ENCODE data around the gene SMYD4. TPM values are rescaled to one million over a fixed set of nuclear protein-coding genes. Genes with fewer than 3 reads are reported as not detected.

SMYD4 gene
- total RNA-seq, 1 experiment from 2014 or later, result 32.1 TPM

DNA sequence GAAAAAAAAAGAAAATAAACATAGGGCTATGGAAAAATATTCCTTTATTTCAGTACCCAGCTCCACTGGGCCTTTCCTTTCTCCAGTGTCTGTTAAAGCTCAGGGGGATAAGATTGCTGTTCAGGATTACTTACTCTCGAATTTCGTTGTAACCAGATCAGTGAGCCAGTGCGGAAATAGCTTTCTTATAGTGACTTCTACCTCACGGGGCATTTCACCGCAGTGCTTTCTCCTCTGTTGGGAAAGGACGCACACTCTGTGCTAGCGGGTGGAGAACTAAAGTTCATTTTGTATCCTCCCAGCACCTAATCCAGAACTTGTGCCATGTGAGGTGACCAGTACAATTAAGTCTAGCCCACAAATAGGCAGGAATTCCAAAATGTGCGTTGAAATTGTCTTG is 38.4 kb upstream of the SMYD4 start:
- no peaks in the 10 kb centered on the region for H3K9me3 Mint-ChIP-seq (ENCODE audit: unreplicated experiment)
- H3K36me3 ChIP-seq (ENCODE audit: control insufficient read depth, insufficient read depth, low read length), result peaks cover 2% of the 10 kb centered on the region; the same call in 1 of the 2 replicates
- H3K4me1 ChIP-seq, result no peaks in the 10 kb centered on the region
- no peaks in the 10 kb centered on the region for H3K27me3 ChIP-seq (replicated peaks; ENCODE audit: control insufficient read depth, insufficient read depth, low read length)
- ChIA-PET CTCF (no interaction called here), POLR2A (no interaction called here)
- no peak overlapping the region for H3K4me3 Mint-ChIP-seq (ENCODE audit: unreplicated experiment)
- no peaks in the 10 kb centered on the region for H3K27me3 Mint-ChIP-seq (ENCODE audit: insufficient read depth, unreplicated experiment)
- BruUV-seq (replicated peaks), result no TSS peak
- TF ChIP-seq CTCF (IDR thresholded peaks at IDR 0.05; ENCODE audit: insufficient read depth in 1 of 2, low read depth in 1 of 2, low read length in 1 of 2, severe bottlenecking in 1 of 2, unreplicated experiment in 1 of 2), result no peak
- no peak for DNase-seq
- peaks cover 40% of the 10 kb centered on the region for H3K36me3 Mint-ChIP-seq (ENCODE audit: insufficient read depth, unreplicated experiment)
- intact Hi-C loops (cut with micrococcal nuclease; ENCODE audit: unreplicated experiment), result loop anchor here (10.0 kb wide), 1 partner anchor 153 kb away; the partner anchor contains the start of gene TLCD2
- H3K27ac Mint-ChIP-seq (ENCODE audit: unreplicated experiment), result no peak overlapping the region
- peaks cover 6% of the 10 kb centered on the region for H3K4me1 Mint-ChIP-seq (ENCODE audit: low read depth, unreplicated experiment)
- no peak overlapping the region for H3K4me3 ChIP-seq (ENCODE audit: low read depth, low read length)
- no peaks in the 10 kb centered on the region for H3K9me3 ChIP-seq

- H3K4me1 Mint-ChIP-seq (ENCODE audit: low read depth, unreplicated experiment), result peaks cover 6% of the 10 kb centered on the region
- BruUV-seq (replicated peaks), result no TSS peak
- H3K9me3 Mint-ChIP-seq (ENCODE audit: unreplicated experiment), result no peaks in the 10 kb centered on the region
- H3K4me1 ChIP-seq, result no peaks in the 10 kb centered on the region
- intact Hi-C loops (cut with micrococcal nuclease; ENCODE audit: unreplicated experiment), result loop anchor here (10.0 kb wide), 1 partner anchor 153 kb away; the partner anchor contains the start of gene TLCD2
- no peak for DNase-seq
- H3K27ac Mint-ChIP-seq (ENCODE audit: unreplicated experiment), result no peak overlapping the region
- H3K27me3 ChIP-seq (replicated peaks; ENCODE audit: control insufficient read depth, insufficient read depth, low read length), result no peaks in the 10 kb centered on the region
- no peaks in the 10 kb centered on the region for H3K9me3 ChIP-seq
- H3K36me3 ChIP-seq (ENCODE audit: control insufficient read depth, insufficient read depth, low read length), result no peaks in the 10 kb centered on the region; the same call in 1 of the 2 replicates
- no peak overlapping the region for H3K4me3 ChIP-seq (ENCODE audit: low read depth, low read length)
- CTCF ChIA-PET, result no interaction called here
- TF ChIP-seq CTCF (IDR thresholded peaks at IDR 0.05; ENCODE audit: insufficient read depth in 1 of 2, low read depth in 1 of 2, low read length in 1 of 2, severe bottlenecking in 1 of 2, unreplicated experiment in 1 of 2), result no peak
- H3K4me3 Mint-ChIP-seq (ENCODE audit: unreplicated experiment), result no peak overlapping the region
- no peaks in the 10 kb centered on the region for H3K27me3 Mint-ChIP-seq (ENCODE audit: insufficient read depth, unreplicated experiment)
- POLR2A ChIA-PET, result no interaction called here
- H3K36me3 Mint-ChIP-seq (ENCODE audit: insufficient read depth, unreplicated experiment), result peaks cover 35% of the 10 kb centered on the region
Measured at GRCh38 chr17:1867307-1867706, 37.6 kb upstream of the SMYD4 start.

GRCh38 chr17:1865252-1866037 is 35.7 kb upstream of the SMYD4 start:
- DNase-seq, result peak in 1 of 2 experiments; percentile 71
- Histone ChIP-seq H3K9me3 (no peaks in the 10 kb centered on the region), H3K4me1 (no peaks in the 10 kb centered on the region), H3K36me3 (ENCODE audit: control insufficient read depth, insufficient read depth, low read length) (peaks cover 2% of the 10 kb centered on the region; the same call in 1 of the 2 replicates), H3K27me3 (replicated peaks; ENCODE audit: control insufficient read depth, insufficient read depth, low read length) (no peaks in the 10 kb centered on the region), H3K4me3 (ENCODE audit: low read depth, low read length) (no peak overlapping the region)
- TF ChIP-seq CTCF (IDR thresholded peaks at IDR 0.05; ENCODE audit: insufficient read depth in 1 of 2, low read depth in 1 of 2, low read length in 1 of 2, severe bottlenecking in 1 of 2, unreplicated experiment in 1 of 2), result peak; percentile 62 to 71
- Mint-ChIP-seq H3K27ac (ENCODE audit: unreplicated experiment) (no peak overlapping the region), H3K27me3 (ENCODE audit: insufficient read depth, unreplicated experiment) (no peaks in the 10 kb centered on the region), H3K4me3 (ENCODE audit: unreplicated experiment) (no peak overlapping the region), H3K4me1 (ENCODE audit: low read depth, unreplicated experiment) (peaks cover 6% of the 10 kb centered on the region), H3K36me3 (ENCODE audit: insufficient read depth, unreplicated experiment) (peaks cover 45% of the 10 kb centered on the region), H3K9me3 (ENCODE audit: unreplicated experiment) (no peaks in the 10 kb centered on the region)
- BruUV-seq (replicated peaks), result no TSS peak
- POLR2A ChIA-PET, result interaction anchor here (0.5 to 0.7 kb wide), 2 partner anchors 141 to 149 kb away, joined by 3 to 4 read pairs; partner anchors contain the start of gene WDR81
- intact Hi-C loops (cut with micrococcal nuclease; ENCODE audit: unreplicated experiment), result loop anchor here (10.0 kb wide), 1 partner anchor 151 kb away; the partner anchor contains the start of gene TLCD2
- CTCF ChIA-PET, result interaction anchor here (0.7 to 1.4 kb wide), 7 partner anchors 50 to 197 kb away, joined by 3 to 8 read pairs (median 4); no protein-coding TSS in a partner anchor

Measured in Caco-2 (cell line).